IPS-18c (cell line): ENCODE measurements around the gene CERT1.
"Not testable (repeated sequence)": the region's sequence is repeated elsewhere in the genome, so short reads cannot be mapped to it uniquely, and the experiment has no call there.

Source experiments
- H3K4me3 ChIP-seq: 2 replicates; pipeline ENCODE4 v1.7.0; 2013; ENCODE audit warnings: low read depth, mild to moderate bottlenecking, low read length, moderate library complexity; ENCODE audit not compliant: insufficient read depth
- H3K9me3 ChIP-seq: one replicate; pipeline ENCODE4 v1.6.1; 2013; ENCODE audit warnings: mild to moderate bottlenecking, low read length, moderate library complexity; ENCODE audit not compliant: control insufficient read depth, insufficient read depth

The CERT1 gene

DNA sequence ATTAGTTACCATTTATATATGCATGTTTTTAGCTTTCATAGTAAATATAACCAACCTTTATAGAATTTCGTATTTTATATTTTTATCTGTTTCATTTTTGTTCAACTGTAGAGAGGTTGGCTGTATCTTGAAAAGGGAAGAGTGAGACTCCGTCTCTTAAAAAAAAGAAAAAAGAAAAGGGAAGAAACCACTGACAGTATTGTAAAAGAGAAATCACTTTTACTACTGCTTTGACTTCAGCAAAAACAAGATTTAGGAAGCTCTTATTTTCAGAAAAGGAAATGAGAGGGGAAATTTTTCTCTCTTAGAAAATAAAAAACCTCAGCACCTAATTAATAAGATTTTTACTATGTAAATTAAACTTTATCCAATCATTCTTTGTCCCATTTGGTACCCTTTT, 14.6 kb upstream of the CERT1 start:
- Histone ChIP-seq H3K4me3 (no peak overlapping the region), H3K9me3 (no peaks in the 10 kb centered on the region)

DNA sequence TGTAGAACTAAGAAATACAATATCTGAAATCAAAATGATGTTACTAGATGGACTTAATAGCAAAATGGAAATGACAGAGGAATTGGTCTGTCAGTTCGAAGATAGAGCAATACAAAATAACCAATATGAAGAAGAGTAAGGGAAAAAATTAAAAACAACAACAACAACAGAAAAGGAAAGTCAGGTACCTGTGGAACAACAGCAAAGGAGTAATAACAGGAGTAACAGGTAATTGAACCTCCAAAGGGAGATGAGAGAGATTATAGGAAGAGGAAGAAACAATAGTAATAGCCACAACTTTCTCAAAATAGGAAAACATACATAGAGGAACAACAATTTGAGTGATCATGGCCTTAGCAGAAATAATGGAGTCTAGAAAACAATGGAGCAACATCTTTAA, 13.9 kb upstream of the CERT1 start:
- no peaks in the 10 kb centered on the region for H3K9me3 ChIP-seq
- H3K4me3 ChIP-seq = no peak overlapping the region

DNA sequence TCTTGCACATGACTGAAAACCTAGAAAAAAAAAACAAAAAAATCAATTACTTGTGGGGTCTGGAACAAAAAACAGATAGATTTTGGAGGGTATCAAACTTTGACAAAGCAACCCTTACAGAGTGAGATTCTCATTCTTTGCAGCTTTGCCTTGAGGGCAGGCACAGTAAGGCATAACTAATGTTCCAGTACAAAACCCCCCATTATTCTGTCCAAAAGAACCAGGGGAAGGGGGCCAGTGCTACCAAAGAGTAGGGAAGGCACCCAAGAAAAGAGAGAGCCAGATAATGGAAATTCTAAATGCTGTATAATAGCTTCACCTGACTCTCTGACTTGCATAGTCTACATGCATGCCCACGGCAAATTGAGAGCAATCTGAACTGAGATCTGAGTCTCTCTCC, 13.2 kb upstream of the CERT1 start:
- no peak overlapping the region for H3K4me3 ChIP-seq
- H3K9me3 ChIP-seq = no peaks in the 10 kb centered on the region

DNA sequence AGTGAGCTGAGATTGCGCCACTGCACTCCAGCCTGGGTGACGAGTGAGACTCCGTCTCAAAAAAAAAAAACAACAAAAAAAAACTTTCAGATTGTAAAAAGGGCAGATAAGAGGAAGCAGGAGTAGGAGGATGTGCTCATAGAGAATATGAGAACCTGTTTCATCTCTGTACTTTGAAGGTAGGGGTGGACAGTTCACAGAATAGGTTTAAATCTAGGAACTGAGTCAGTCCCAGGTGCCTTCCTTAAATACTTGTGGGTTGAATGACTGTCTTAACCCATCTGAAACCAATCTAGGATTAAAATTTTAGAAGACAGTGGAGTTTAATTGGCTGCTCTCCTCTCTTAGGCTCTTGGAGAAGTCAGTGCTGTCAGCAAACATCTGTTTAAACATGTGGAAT, 12.6 kb upstream of the CERT1 start:
- Histone ChIP-seq H3K4me3 (no peak overlapping the region), H3K9me3 (no peaks in the 10 kb centered on the region)

DNA sequence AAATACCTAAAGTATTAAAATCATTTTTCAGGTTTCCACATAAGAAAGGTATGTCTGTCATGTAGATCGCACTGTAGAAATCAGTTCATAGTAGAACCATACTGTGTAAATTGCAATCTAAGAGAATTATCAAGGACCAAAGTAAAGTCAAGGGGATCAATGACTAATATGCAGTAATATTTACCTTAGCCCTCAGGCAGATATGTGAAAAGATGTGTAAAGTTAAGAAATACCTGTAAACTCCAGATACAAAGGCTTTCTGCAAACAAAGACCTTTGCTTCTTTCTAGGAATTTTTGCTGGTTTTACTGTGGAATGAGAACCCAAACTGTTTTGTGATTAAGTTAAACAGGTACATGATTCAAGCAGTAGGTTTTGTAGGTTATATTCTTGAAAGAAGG, 11.8 kb upstream of the CERT1 start:
- H3K4me3 ChIP-seq = no peak overlapping the region
- H3K9me3 ChIP-seq = no peaks in the 10 kb centered on the region

DNA sequence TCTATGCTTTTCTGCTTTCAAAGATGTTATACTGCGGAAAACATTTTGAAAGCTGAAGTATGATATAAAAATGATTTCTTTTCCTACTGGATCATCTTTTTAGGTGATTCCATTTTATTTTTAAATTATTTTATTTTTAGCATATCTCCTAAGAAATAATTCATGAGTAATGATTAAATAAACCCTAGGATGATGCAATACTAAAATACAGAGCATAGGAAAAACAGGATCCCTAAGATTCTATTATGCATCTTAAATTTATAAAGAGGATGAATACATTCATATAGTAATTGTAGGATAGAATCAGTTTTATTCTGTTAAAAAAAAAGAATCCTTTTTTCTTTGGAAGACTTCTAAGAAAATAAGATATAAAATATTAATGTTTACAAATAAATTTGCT, 11.1 kb upstream of the CERT1 start:
- Histone ChIP-seq H3K4me3 (no peak overlapping the region), H3K9me3 (no peaks in the 10 kb centered on the region)

DNA sequence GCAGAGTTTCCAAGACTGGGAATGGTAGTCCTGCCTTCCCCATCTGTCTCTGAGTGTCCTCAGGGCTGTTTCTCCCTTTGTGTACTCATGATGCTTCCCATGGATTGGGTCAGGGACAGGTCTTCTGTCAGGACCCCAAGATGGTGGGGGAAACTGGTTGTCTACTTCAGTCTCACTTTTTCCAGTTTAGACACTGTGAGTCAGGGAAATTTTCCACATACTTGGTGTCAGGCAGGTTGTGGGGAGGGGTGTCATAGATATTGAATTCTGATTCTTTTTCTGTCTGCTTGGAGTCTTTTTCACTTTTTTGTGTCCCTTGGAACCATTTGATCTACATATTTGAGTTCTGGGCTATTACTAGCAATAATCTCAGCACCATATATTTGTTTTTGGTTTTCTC, 10.6 kb upstream of the CERT1 start:
- Histone ChIP-seq H3K9me3 (no peaks in the 10 kb centered on the region), H3K4me3 (no peak overlapping the region)

DNA sequence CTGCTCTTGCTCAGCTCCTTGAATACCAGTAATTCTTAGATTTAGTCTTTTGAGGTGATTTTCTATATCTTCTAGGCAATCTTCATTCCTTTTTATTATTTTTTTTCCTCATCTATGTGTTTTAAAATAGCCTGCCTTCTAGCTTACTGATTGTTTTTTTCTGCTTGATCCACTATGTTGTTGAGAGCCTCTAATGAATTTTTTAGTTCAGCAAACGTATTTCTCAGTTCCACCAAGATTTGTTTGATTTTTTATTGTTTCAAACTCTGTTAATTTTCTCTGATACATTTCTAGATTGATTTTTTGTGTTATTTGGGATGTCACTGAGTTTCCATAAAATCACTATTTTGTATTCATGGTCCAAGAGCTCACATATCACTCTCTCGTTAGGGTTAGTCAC, 9.8 kb upstream of the CERT1 start:
- Histone ChIP-seq H3K9me3 (no peaks in the 10 kb centered on the region), H3K4me3 (no peak overlapping the region)

DNA sequence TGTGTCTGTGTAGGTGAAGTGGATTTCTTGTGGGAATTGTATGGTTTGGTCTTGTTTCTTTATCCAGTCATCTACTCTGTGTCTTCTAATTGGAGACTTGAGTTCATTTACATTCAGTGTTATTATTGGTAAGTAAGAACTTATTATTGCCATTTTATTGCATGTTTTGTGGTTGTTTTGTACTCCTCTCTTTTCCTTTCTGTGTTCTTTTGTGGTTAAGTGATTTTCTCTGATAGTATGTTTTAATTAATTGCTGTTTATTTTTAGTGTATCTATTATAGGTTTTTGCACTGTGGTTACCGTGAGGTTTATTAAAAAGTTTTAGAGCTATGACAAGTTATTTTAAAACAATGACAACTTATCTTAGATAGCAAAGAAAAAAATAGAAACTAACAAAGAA, 8.3 kb upstream of the CERT1 start:
- H3K4me3 ChIP-seq = no peak overlapping the region

DNA sequence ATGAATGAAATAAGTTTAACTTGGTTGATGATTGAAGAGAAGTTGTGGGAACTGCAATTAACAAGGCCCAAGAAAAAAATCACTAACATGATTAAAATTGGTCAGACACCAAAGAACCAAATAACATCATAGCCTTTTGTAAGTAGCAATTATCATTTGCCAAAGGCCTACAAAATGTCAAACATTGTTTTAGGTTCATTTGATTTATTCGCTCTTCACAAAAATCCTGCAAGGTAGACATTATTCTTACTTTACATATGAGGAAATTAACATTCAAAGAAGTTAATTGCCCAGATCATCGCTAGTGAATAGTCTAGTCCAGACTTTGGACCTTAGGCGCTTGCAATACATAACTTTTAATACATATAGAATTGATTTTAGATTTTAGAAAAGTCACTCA, 2.9 kb upstream of the CERT1 start:
- H3K9me3 ChIP-seq = no peaks in the 10 kb centered on the region
- H3K4me3 ChIP-seq = no peak overlapping the region

More for the DNA sequence above, 8.3 kb upstream of the CERT1 start:
- H3K9me3 ChIP-seq = no peaks in the 10 kb centered on the region

DNA sequence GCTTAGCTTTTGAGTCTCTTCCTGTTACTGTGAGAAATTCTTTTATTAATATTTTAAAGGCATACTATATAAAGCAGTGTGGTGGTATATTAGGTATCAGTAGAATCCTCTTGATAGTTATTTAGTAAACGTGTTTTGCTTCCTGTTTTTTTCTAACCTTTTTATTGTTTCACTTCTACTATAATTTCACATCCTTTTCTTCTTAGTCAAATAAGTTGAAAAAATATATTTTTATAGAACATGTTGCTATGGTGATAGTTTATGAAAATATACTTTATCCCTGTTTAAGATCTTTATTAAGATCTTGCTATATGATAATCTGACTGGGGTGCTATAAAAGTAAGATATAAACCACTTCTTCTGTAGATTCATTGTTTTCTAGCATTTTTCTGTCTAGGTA, 2.4 kb upstream of the CERT1 start:
- H3K9me3 ChIP-seq = no peaks in the 10 kb centered on the region
- H3K4me3 ChIP-seq = no peak overlapping the region

DNA sequence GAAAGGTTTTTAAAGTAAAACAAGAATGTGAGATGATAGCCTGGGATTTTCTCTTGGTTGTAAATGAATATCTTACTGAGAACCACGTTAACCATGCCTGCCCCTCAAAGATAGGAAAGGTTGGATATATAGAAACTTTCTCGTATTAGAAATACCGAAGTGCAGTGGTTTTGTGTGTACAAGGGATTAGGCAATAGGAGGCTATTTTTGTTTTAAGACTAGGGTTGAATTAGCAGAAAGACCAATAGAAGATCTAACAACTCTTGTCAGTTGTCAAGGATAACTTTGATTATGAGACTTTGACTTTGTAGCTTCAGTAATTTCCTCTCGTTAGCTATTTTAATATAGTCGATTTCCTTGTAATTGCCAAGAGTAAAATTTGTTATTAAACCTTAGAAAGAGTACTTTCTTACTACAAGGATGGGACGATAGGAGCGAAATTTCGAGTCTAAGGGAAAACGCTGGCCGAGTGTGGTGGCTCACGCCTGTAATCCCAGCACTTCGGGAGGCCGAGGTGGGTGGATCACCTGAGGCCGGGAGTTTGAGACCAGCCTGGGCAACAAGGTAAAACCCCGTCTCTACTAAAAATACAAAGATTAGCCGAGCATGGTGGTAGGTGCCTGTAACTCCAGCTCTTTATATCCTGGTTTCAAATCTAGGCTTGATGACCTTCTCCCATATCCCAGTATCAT, 1.1 kb upstream of the CERT1 start:
- no peaks in the 10 kb centered on the region for H3K9me3 ChIP-seq
- peak overlapping the region; percentile 98 for H3K4me3 ChIP-seq

DNA sequence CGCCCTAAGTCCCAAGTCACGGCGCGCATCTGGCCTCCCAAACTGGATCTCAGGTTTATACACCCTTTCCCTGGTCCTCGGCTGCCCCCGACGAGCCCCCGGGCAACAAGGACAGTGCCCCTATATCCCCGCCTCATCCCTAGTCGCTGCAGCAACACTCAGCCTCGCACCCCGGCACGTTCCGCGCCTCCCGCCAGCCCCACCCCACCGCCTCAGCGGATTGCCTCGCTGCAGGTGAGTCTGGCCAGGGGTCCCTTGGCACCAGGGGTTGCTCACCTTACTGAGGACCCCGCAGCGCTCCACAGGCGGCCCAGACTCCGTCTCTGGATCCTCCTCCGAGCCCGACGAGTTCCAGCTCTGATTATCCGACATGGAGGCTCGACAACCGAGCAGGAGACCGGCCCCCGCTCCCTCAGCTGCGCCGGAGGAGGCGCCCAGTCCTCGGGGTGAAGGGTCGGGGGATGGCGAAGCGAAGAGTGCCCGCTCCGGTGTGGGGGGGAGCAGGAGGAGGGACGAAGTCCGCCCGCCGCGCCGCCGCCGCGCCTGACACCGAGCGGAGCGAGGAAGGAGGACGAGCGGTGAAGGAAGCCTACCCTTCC, 494 bp downstream of the CERT1 start:
- H3K4me3 ChIP-seq = peak overlapping the region; percentile 88
- no peaks in the 10 kb centered on the region for H3K9me3 ChIP-seq

DNA sequence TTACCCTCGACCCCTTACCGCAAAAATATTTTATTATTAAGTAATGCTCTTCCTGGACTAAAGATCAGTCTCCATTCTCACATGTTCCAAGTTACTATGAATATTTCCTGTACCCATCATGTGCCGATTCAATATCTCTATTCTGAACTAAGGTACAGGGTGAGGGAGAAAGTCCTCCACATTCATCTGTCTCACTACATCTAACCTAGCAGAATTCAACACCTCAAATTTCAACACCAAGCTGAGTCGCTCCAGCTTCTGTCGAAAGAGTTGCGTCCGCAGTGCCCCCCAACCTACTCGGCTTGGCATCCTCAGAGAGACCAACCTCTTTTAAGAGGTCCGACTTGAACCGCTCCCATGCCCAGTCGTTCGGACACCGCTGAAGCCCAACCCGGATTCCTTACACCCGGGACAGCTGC, 1.0 kb downstream of the CERT1 start:
- Histone ChIP-seq H3K9me3 (no peaks in the 10 kb centered on the region), H3K4me3 (peak overlapping the region; percentile 88)

DNA sequence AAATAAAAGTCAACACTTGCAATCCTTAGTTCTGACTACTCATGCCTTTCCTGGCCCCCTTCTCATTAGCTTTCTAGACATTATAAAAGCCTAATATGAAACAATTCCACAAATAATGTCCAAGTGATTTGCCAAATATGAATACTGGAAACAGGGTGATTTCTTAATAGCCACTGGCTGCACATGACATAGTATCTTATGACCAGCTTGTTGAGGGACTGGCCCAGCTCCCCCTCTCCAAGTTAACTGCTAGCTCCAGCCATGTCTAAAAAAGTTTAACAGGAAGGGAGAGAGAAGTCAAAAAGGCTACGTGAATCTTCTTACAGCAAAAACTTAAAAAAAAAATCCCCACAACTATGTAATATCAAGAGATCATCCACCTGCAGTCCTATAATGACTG, 1.5 kb downstream of the CERT1 start:
- no peaks in the 10 kb centered on the region for H3K9me3 ChIP-seq
- H3K4me3 ChIP-seq = peak overlapping the region; percentile 88

DNA sequence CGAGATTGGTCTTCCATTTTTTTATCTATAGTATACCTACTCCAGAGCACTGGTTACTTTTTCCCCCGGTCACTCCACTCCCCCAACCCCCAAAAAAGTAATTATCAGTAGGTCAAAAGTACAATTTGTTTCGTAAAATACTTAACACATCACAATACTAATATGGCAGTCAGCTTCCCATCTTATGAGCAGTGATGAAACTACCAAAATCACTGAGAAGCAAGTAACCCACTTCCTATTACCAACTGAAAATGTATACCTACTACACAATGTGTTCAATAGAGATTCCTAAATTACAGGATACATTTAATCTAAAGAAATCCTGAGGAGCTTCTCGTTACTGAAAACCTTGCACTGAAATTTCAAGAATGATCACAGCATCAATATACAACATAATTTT, 1.9 kb downstream of the CERT1 start:
- no peaks in the 10 kb centered on the region for H3K9me3 ChIP-seq
- no peak overlapping the region for H3K4me3 ChIP-seq

DNA sequence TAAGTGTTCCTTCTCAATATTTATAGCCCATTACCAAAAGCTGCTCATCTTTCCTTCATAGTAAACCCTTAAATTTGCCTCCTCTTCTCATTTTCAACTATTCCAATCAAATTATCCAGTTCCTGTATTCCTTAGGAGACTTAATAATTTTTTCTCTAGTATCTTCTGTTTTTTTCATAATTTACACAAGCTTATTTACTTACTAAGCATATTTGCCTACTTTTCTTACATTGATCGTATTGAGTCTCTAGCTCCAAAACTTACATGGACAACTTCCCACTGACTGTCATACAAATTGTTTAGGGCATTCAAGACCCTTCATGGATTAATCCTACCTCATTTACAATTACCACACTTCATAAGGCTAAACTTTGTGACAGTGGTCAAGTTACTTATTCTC, 3.6 kb downstream of the CERT1 start:
- Histone ChIP-seq H3K9me3 (no peaks in the 10 kb centered on the region), H3K4me3 (no peak overlapping the region)

DNA sequence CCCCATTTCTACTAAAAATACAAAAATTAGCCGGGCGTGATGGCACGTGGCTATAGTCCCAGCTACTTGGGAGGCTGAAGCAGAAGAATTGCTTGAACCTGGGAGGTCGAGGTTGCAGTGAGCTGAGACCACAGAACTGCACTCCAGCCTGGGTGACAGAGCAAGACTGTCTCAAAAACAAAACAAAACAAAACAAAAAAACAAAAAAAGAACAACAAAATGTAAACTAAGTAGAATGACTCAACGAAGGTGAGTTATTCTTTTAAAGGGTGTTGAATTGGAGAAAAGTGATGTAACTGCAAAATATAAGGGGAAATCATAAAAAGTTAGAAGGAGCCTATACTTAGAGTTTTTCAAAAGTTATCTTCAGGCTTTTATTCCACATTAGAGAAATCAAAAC, 6.3 kb downstream of the CERT1 start:
- not testable (repeated sequence) for H3K9me3 ChIP-seq, H3K4me3 ChIP-seq

DNA sequence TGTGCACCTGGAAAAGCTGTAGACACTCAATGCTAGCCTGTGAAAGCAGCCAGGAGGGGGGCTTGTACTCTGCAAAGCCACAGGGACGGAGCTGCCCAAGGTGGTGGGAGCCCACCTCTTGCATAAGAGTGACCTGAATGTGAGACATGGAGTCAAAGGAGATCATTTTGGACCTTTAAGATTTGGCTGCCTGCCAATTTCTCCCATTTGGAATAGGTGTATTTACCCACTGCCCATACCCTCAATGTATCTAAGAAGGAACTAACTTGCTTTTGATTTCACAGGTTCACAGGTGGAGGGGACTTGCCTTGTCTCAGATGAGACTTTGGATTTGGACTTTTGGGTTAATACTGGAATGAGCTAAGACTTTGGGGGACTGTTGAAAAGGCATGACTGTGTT, 12.6 kb downstream of the CERT1 start:
- not testable (repeated sequence) for H3K4me3 ChIP-seq, H3K9me3 ChIP-seq
